OCI-M2 (cell line): Measurements from ENCODE around the gene MYOT.
"Not testable (repeated sequence)": the region's sequence is repeated elsewhere in the genome, so short reads cannot be mapped to it uniquely, and the experiment has no call there.

ENCODE experiments used
- DNase-seq: peaks from one replicate; lab custom pipeline; 2025; ENCODE audit not compliant: unreplicated experiment; lab: John Stamatoyannopoulos, UW

The MYOT gene

GRCh38 chr5:137856201-137856600 is 11.5 kb upstream of the MYOT start:
- no peak for DNase-seq

- no peak for DNase-seq
Observed at GRCh38 chr5:137856916-137857862, 10.5 kb upstream of the MYOT start.

GRCh38 chr5:137858223-137858916 is 9.3 kb upstream of the MYOT start:
- DNase-seq, result no peak

- no peak for DNase-seq
Observed at GRCh38 chr5:137858954-137859353, 8.7 kb upstream of the MYOT start.

GRCh38 chr5:137862251-137862650 is 5.4 kb upstream of the MYOT start:
- no peak for DNase-seq

GRCh38 chr5:137863653-137864052 is 4.0 kb upstream of the MYOT start:
- DNase-seq, result not testable (repeated sequence)

GRCh38 chr5:137866541-137867388 is 895 bp upstream of the MYOT start:
- DNase-seq, result no peak

- no peak for DNase-seq
Observed at GRCh38 chr5:137870647-137871339, 3.1 kb downstream of the MYOT start.

- DNase-seq, result no peak
Observed at GRCh38 chr5:137871571-137871970, 3.9 kb downstream of the MYOT start.

GRCh38 chr5:137872466-137872865 is 4.8 kb downstream of the MYOT start:
- DNase-seq, result no peak

GRCh38 chr5:137876101-137876500 is 8.4 kb downstream of the MYOT start:
- no peak for DNase-seq

- no peak for DNase-seq
Observed at GRCh38 chr5:137880313-137880712, 12.7 kb downstream of the MYOT start.

GRCh38 chr5:137887831-137888230 is 20.2 kb downstream of the MYOT start:
- DNase-seq, result no peak

GRCh38 chr5:137888466-137888862 is 20.8 kb downstream of the MYOT start:
- no peak for DNase-seq

GRCh38 chr5:137888863-137889759 is 21.5 kb downstream of the MYOT start, which contains the start of gene PKD2L2:
PKD2L2 (plus strand) TSS chr5:137889457; CDS start chr5:137889492, 35 bp downstream.
- no peak for DNase-seq

GRCh38 chr5:137890845-137891244 is 23.2 kb downstream of the MYOT start:
- no peak for DNase-seq

GRCh38 chr5:137891849-137892248 is 24.2 kb downstream of the MYOT start:
- no peak for DNase-seq

- no peak for DNase-seq
Observed at GRCh38 chr5:137894586-137894985, 26.9 kb downstream of the MYOT start.

- no peak for DNase-seq
Observed at GRCh38 chr5:137896560-137896959, 28.9 kb downstream of the MYOT start.

- no peak for DNase-seq
Observed at GRCh38 chr5:137899493-137899892, 31.8 kb downstream of the MYOT start.
